Uterus (tissue), 2 donors: ENCODE measurements around the gene TXN2.

Experiments used
- CTCF ChIP-seq, 4 experiments: fragments of 200-600 bp in 2 of 4; fragments of 450-650 bp in 2 of 4; sonication (generic) in 2 of 4; IDR thresholded peaks; one replicate each; pipeline ENCODE4 v1.5.1; 2016 to 2019; ENCODE audit warnings: antibody characterized with exemption in 4 of 4, mild to moderate bottlenecking in 2 of 4, moderate library complexity in 1 of 4
- POLR2A ChIP-seq, 2 donors: fragments of 450-650 bp; IDR thresholded peaks; one replicate each; pipeline ENCODE4 v1.6.1; 2016; ENCODE audit warnings: antibody characterized with exemption in 2 of 2, mild to moderate bottlenecking in 1 of 2, moderate library complexity in 1 of 2

- no peak for TF ChIP-seq CTCF (IDR thresholded peaks at IDR 0.05)
- peak in 1 of 2 donors; percentile 7 for TF ChIP-seq POLR2A (IDR thresholded peaks at IDR 0.05)
Measured at GRCh38 chr22:36463783-36464184, 17.7 kb downstream of the TXN2 start.
